ENCODE data around the gene SURF1. TPM values are rescaled to one million over a fixed set of nuclear protein-coding genes. Genes with fewer than 3 reads are reported as not detected.
A peak's percentile ranks its signal among the peaks of the same experiment; 100 is the strongest.

The SURF1 gene
- total RNA-seq, 1 donor from 2014 or later = 44.5 TPM

- H3K36me3 ChIP-seq (ENCODE audit: control insufficient read depth, insufficient read depth, low read length) = peaks cover 25% of the 10 kb centered on the region
- TF ChIP-seq CTCF (IDR thresholded peaks at IDR 0.05; ENCODE audit: insufficient read depth, low read length, severe bottlenecking) = no peak
- FAIRE-seq (no peak), DNase-seq (ENCODE audit: low read depth) (no peak)
- no peak overlapping the region for H3K4me3 ChIP-seq (ENCODE audit: low read depth, low read length)
- H3K27me3 ChIP-seq (ENCODE audit: control insufficient read depth, insufficient read depth, low read length) = no peaks in the 10 kb centered on the region
Measured at GRCh38 chr9:133352635-133353340, 3.5 kb downstream of the SURF1 start.

GRCh38 chr9:133351908-133352634 lies 4.2 kb downstream of the SURF1 start:
- H3K4me3 ChIP-seq (ENCODE audit: low read depth, low read length) = no peak overlapping the region
- DNase-seq (ENCODE audit: low read depth) (peak; percentile 70), FAIRE-seq (no peak)
- peaks cover 21% of the 10 kb centered on the region for H3K36me3 ChIP-seq (ENCODE audit: control insufficient read depth, insufficient read depth, low read length)
- TF ChIP-seq CTCF (IDR thresholded peaks at IDR 0.05; ENCODE audit: insufficient read depth, low read length, severe bottlenecking) = peak; percentile 86
- no peaks in the 10 kb centered on the region for H3K27me3 ChIP-seq (ENCODE audit: control insufficient read depth, insufficient read depth, low read length)

- TF ChIP-seq CTCF (IDR thresholded peaks at IDR 0.05; ENCODE audit: insufficient read depth, low read length, severe bottlenecking) = no peak
- Histone ChIP-seq H3K27me3 (ENCODE audit: control insufficient read depth, insufficient read depth, low read length) (no peaks in the 10 kb centered on the region), H3K4me3 (ENCODE audit: low read depth, low read length) (no peak overlapping the region), H3K36me3 (ENCODE audit: control insufficient read depth, insufficient read depth, low read length) (peaks cover 21% of the 10 kb centered on the region)
- DNase-seq (ENCODE audit: low read depth) (no peak), FAIRE-seq (no peak)
Measured at GRCh38 chr9:133351526-133351907, 4.8 kb downstream of the SURF1 start.

GRCh38 chr9:133349965-133350616 lies 6.2 kb downstream of the SURF1 start:
- no peak overlapping the region for H3K4me3 ChIP-seq (ENCODE audit: low read depth, low read length)
- no peak for FAIRE-seq
- peaks cover 27% of the 10 kb centered on the region for H3K36me3 ChIP-seq (ENCODE audit: control insufficient read depth, insufficient read depth, low read length)

More at GRCh38 chr9:133349965-133350616, 6.2 kb downstream of the SURF1 start:
- no peaks in the 10 kb centered on the region for H3K27me3 ChIP-seq (ENCODE audit: control insufficient read depth, insufficient read depth, low read length)
- TF ChIP-seq CTCF (IDR thresholded peaks at IDR 0.05; ENCODE audit: insufficient read depth, low read length, severe bottlenecking) = no peak
- DNase-seq (ENCODE audit: low read depth) = no peak

Measured in bronchial epithelial cell (primary cell).